EL (cell line): ENCODE data around the gene PRKX.
"Not testable (repeated sequence)": the region's sequence is repeated elsewhere in the genome, so short reads cannot be mapped to it uniquely, and the experiment has no call there.

Experiments
- DNase-seq: peaks from one replicate; pipeline ENCODE4 v3.0.0-alpha.2; 2016

Gene PRKX

GRCh38 chrX:3713225-3713936 lies at the start of gene PRKX:
TSS of gene PRKX (minus strand) at chrX:3713649. CDS start at chrX:3713253, 396 bp downstream.
- DNase-seq = peak; percentile 52

GRCh38 chrX:3763111-3763510 lies 49.7 kb upstream of the PRKX start:
- DNase-seq = no peak

- no peak for DNase-seq
These were observed 44.1 kb upstream of the PRKX start for GRCh38 chrX:3757510-3758025.

- DNase-seq = no peak
These were observed 34.7 kb upstream of the PRKX start for GRCh38 chrX:3748052-3748559.

- no peak for DNase-seq
These were observed 30.5 kb upstream of the PRKX start for GRCh38 chrX:3743801-3744439.

GRCh38 chrX:3740946-3741345 lies 27.5 kb upstream of the PRKX start:
- not testable (repeated sequence) for DNase-seq

- no peak for DNase-seq
These were observed 25.1 kb upstream of the PRKX start for GRCh38 chrX:3738509-3738908.

GRCh38 chrX:3736536-3736935 lies 23.1 kb upstream of the PRKX start:
- not testable (repeated sequence) for DNase-seq

- DNase-seq = not testable (repeated sequence)
These were observed 22.4 kb upstream of the PRKX start for GRCh38 chrX:3735891-3736290.

GRCh38 chrX:3734456-3734855 lies 21.0 kb upstream of the PRKX start:
- DNase-seq = not testable (repeated sequence)

GRCh38 chrX:3733043-3733430 lies 19.6 kb upstream of the PRKX start:
- DNase-seq = no peak

GRCh38 chrX:3732326-3733042 lies 19.0 kb upstream of the PRKX start:
- not testable (repeated sequence) for DNase-seq

GRCh38 chrX:3728454-3728853 lies 15.0 kb upstream of the PRKX start:
- DNase-seq = no peak

GRCh38 chrX:3723460-3723859 lies 10.0 kb upstream of the PRKX start:
- DNase-seq = not testable (repeated sequence)

- no peak for DNase-seq
These were observed 4.4 kb upstream of the PRKX start for GRCh38 chrX:3717742-3718420.

GRCh38 chrX:3715921-3716320 lies 2.5 kb upstream of the PRKX start:
- no peak for DNase-seq

- DNase-seq = not testable (repeated sequence)
These were observed 1.4 kb upstream of the PRKX start for GRCh38 chrX:3714706-3715479.

- DNase-seq = no peak
These were observed 537 bp upstream of the PRKX start for GRCh38 chrX:3713937-3714434.

GRCh38 chrX:3712870-3713224 lies 602 bp downstream of the PRKX start:
- no peak for DNase-seq

- no peak for DNase-seq
These were observed 1.2 kb downstream of the PRKX start for GRCh38 chrX:3712051-3712869.

- DNase-seq = no peak
These were observed 2.0 kb downstream of the PRKX start for GRCh38 chrX:3711331-3711917.
